HG03571 (cell line): ENCODE results near the gene MRPL47.
A peak's percentile ranks its signal among the peaks of the same experiment; 100 is the strongest.
"Not testable (repeated sequence)": the region's sequence is repeated elsewhere in the genome, so short reads cannot be mapped to it uniquely, and the experiment has no call there.

Source experiments
- ATAC-seq: cut with Tn5 transposase; IDR thresholded peaks from one replicate; pipeline ENCODE4 v1.9.1; 2021; ENCODE audit not compliant: unreplicated experiment

Gene MRPL47

DNA sequence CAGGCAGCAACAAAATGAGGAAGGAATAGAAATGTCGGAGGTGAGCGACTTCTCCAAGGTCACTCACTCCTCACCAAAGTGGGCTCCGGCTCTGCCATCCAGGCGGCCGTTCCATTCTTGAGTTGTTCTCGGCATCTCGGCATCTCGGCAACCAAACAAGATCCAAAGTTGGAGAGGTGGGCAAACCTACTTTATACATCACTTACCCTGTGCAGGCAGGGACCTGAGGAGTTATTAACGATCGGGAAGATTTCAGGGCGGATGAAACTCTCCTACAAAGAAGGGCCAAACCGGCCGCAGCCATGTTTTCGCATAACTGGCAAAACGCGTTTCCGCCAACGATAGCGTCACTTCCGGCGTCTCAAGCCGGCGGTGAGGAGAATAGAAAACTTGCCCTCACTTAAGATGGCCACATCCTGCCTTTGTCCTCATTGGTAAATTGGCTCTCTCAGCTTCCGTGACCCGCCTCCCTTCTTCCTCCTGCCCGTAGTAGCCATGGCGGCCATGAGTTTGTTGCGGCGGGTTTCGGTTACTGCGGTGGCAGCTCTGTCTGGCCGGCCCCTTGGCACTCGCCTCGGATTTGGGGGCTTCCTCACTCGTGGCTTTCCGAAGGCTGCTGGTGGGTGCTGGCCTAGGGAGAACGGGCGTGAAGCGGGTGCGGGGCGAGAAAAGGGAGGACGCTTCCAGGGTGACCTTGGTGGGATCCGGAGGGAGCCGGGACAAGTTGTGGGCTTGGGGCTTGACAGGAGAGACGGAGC, at the start of gene MRPL47, which contains the start of gene NDUFB5:
Gene MRPL47, minus strand, starts transcription at position 318 of the 758 bp plus-strand sequence. Its CDS starts 14 bp downstream, at position 304.
Gene NDUFB5, plus strand, starts transcription at position 474 of the 758 bp plus-strand sequence. Its CDS starts 22 bp downstream, at position 496.
- ATAC-seq: peak; percentile 94

DNA sequence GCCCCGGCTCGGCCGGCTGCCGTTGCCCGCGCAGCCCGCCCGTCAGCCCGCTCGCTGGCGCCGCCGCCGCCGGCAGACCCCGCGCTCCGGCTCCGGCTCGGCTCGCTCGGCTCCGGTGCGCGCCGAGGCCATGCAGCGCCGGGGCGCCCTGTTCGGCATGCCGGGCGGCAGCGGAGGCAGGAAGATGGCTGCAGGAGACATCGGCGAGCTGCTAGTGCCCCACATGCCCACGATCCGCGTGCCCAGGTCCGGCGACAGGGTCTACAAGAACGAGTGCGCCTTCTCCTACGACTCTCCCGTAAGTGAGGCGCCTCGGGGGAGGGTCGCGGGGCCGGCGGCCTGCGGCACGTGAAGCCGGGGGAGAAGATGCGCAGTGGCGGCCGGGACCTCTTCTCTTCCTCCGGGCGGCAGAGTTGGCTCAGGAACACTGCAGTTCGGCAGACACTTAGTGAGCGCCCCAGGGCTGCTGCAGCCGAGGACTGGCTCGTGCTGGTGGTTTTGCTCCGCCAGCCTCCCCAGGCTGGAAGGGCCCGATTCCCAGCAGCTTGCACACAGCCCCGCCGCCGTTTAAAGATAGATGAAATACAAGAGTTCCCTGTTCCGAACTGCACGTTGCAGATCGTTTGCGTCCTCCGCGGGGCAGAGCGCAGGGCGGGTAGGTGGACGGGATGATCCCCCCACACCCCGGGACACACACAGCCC, 48.8 kb upstream of the MRPL47 start:
- ATAC-seq: peak; percentile 53

DNA sequence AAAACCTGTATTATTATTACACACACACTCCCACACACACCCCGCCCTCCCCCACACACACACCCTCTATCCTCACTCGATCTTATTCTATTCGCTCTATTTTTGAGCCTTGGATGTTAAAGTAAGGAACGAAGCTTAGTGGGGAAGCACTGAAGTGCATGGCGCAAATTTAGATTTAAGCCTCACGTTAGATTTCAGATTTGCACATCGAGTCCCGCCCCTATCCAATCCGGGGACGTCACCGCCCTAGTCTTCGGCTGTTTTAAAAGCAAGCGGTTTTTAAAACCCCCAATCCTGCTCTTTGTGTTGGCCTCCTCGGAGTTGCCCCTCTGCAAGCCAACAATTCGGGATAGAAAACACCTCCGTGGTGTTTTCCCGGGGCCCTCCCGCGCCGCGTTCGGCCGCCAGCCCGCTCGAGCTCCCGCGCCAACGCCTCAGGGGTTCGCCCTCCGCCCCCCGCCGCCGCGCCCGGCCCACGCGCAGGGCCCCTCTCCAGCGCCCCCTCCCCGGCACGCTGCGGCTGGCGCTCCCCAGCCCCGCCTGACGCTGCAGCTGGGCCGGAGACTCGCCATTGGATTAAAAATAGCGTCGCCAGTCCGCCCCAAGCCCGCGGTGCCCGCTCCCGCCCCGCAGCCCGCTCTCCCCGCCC, 48.1 kb upstream of the MRPL47 start, which contains the start of gene USP13:
Gene USP13, plus strand, starts transcription at position 594 of the 649 bp plus-strand sequence. CDS start 186 bp downstream, outside the sequence.
- peak; percentile 69 for ATAC-seq

DNA sequence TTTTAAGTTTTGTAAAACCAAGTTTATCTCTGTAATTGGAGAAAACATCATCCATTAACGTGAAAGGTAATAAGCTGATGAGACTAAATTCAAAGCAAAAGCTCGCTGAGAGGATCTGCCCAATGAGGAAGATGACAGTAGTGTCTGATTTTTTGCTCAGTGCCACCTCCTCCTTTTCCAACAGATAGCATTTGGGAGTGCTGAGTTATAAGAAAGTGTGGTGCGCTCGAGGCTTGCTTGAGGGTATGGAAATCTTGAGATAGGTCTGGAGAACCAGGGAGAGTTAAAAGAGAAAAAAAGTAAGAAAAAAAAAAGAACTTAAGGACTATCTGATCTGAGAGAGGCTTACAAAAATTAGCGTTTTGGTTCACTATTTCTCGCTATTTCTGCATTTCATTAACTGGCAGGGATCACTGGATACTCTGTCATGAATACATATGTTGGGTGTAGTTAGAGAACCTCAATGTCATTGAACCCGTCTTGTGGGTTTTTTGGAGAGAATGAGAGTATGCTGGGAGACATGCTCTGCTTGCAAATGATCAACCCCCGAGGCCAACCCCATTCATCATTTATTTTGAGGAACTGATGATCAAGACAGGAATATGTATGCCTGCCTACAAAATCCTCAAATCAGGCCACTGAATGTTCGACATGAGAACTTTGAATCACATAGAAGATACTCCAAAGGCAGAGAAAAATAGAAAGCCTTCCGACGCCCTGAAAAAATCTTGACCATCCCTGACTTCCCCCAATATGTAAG, 47.4 kb upstream of the MRPL47 start:
- no peak for ATAC-seq

DNA sequence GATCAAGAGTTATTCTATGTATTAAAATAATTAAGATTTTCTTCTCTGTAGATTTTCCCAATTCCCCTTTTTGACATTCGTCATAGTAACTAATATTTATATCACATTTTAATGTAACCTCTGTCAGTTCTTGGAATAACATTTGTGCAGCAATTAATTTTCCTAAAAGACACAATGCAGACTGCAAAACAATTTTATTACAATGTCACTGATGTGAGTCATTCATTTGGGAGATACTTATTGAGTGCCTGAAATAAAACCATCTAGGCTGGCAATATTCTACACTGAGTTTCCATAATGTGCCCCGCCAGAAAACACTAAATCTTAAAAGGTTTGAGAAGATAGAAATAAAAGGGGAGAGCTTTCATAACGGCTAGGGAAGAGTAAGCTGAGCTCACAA, 41.7 kb upstream of the MRPL47 start:
- ATAC-seq: no peak

DNA sequence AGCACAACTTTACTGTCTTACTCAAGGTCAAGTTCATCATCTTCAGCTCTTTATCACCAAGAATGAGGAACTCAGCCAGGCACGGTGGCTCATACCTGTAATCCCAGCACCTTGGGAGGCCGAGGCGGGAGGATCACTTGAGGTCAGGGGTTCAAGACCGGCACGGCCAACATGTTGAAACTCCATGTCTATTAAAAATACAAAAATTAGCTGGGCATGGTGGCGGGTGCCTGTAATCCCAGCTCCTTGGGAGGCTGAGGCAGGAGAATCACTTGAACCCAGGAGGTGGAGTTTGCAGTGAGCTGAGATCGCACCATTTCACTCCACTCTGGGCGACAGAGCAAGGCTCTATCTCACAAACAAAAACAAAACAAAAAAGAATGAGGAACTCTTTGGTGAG, 39.4 kb upstream of the MRPL47 start:
- not testable (repeated sequence) for ATAC-seq

DNA sequence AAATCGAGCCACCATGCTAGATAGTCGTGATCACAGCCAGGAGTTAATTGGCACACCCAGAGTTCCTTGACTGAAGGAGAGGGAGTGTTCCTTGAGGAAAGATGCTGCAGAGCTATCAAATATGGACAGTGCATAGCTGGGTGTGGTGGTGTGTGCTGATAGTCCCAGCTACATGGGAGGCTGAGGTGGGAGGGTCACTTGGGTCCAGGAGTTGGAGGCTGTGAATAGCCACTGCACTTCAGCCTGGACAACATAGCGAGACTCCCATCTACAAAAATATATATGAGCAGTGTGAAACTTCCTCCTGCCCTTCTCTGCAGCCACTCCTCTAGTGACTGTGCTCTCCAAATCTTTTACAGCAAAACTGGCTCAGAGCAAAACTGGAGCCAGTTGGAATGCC, 38.4 kb upstream of the MRPL47 start:
- no peak for ATAC-seq

DNA sequence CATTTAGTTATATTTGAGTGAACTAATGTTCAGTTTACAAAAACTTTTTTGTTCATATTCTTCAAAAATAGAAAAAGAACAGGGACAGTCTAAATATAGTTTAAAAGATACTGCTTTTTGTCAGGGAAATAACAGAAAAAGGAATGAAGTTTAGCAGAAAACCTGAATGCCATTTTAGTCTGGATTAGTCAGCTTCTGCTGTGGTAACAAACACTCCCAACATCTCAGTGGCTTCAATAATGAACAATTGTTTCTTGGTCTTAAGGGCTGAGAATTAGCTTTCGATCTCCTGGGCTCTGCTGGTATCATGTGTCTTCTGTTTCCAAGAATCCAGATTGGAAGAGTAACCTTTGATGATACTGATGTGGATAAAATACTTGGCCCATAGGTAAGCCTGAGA, 36.0 kb upstream of the MRPL47 start:
- ATAC-seq: no peak

DNA sequence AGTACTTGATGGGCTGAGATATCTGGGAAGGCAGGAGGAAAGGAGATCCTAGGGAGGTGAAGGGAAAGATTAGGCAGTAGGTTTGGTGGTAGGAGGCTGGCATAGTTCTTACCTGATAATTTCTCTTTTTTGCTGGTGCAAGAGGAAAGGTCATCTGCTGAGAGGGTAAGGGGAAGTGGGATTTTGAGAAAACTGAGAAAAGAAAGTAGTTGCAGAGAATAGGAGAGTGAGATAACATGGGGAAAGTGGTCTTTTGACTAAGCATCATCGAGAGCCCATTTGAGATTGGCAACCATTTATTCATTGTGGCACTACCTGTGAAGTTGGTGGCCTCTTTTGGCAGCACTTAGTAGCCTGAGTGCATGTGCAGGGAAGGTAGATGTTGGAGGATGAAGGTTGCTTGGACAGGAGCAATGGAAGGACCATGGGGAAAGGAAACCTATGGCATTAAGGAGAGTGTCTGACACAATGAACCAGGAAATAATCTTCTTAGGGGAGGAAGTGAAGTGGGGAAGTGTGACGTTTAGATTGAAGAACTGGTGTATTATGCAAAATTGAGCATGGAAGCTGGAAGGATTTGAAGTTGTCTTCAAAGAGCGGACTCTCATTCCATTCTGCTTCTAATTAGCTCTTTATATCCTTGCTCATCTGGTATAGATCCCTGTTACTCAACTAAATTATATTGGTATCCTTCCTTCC, 26.5 kb upstream of the MRPL47 start:
- ATAC-seq: no peak

DNA sequence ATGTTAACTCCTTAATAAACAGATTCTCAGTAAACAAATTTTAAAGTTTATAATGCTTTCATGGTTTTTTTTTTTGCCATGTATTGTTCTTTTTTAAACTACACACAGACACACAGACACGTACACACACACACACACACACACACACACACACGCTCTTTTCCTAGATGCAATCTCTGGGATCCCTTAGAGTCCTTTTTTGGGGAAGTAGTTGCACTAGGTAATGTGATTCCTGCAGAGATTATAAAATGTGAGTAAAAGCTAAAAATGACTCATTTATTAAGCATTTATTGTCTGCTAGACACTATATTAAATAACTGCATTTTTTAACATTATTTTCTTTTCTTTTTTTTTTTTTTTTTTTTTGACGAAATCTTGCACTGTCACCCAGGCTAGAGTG, 20.0 kb upstream of the MRPL47 start:
- no peak for ATAC-seq

DNA sequence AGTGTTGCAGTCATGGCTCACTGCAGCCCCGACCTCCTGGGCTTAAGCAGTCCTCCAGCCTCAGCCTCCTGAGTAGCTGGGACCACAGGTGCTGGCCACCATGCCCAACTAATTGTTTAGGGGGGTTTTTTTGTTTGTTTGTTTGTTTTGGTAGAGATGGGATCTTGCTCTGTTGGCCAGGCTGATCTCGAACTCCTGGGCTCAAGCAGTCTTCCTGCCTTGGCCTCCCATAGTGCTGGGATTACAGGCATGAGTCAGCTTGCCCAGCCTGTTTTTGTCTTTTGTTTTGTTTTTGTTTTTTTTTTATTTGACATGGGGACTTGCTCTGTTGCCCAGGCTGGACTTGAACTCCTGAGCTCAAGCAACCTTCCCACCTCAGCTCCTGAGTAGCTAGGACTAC, 17.6 kb upstream of the MRPL47 start:
- ATAC-seq: no peak

DNA sequence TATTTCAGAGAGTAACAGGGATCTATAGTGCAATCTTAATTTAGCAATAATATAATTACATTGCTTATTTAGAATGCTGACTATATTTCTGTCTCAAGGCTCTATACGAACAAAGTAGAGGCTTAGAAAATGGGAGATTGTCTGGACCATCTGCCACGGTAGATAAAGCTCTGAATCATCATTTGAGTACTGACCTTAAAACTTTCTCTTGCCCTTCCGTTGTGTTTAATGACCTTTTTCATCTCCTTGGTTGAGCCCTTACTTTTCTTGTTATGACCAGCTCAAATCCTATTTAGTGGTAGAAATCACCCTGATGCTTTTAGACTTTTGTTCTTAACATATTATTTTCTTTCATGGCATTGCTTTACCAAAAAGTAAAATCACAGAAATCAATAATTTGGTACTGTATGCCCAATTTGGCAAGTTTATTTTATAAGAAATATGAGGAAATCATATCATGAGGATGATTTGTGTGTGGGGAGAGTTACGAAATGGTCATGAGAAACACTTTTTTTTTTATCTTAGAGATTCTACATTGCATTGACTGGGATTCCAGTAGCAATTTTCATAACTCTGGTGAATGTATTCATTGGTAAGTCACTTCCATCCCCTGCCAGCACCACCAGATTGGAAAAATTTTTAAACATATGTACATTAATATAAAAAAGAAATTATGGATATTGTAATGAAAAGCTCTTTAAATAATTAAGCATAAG, 11.2 kb upstream of the MRPL47 start:
- ATAC-seq: no peak

DNA sequence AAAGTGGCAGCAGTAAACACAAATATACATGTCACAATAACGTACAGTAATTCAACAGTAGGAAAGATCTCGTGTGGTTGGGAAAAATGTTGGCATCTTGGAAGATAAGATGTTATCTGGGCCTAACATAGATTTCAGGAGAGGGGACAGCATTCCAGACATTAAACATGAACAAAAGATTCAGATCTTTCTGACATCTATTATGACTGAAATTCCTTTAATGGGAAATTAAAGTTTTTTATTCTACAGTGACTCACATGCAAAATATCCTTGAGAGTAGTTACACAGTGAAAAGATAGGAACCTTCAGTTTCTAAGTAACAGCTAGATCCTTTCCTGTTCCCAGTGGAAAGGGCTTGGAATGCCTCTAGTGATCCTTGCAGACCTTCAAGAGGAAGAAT, 9.4 kb upstream of the MRPL47 start:
- ATAC-seq: no peak

DNA sequence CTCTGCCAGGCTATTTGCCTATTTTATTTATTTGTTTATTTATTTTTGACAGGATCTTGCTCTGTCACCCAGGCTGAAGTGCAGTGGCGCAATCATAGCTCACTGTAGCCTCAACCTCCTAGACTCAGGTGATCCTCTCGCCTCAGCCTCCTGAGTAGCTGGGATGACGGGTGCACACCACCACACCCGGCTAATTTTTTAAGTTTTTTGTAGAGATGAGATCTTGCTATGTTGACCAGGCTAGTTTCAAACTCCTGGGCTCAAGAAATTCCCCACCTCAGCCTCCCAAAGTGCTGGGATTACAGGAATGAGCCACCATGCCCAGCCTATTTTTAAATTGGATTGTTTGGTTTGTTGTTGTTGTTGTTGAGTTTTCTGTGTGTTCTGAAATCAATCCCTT, 5.6 kb upstream of the MRPL47 start:
- ATAC-seq: no peak

DNA sequence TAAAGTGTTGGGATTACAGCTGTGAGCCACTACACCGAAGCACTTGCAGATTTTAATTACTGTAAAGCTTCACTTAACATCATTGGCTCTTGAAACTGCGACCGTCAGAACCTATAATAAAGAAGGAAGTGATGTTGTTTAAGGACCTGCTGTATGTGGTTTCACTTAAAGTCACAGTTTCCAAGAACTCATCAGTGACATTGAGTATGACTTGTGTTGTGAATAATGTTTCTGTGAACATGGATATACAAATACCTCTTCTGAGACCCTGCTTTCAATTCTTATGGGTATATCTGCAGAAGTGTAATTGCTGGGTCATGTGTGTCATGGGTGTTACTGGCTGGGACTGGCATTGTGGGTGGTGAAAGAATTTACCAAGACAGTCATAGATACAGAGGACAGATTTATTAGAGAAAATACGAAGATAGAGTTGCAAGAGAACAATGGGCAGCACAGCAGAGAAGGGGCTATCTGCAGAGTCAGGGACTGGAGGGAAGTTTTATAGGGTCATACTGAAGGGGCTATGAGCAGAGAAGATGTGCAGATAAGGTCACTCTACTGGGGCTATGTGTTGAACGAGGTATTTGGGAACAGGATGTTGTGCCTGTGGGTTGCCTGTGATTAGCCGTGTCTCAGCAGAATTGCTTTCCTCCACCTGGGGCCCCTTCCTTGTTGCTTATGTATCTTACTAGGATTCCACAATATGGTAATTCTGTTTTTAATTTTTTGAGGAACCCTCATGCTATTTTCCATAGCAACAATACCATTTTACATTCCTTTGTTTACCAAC, 4.7 kb upstream of the MRPL47 start:
- ATAC-seq: peak; percentile 49

DNA sequence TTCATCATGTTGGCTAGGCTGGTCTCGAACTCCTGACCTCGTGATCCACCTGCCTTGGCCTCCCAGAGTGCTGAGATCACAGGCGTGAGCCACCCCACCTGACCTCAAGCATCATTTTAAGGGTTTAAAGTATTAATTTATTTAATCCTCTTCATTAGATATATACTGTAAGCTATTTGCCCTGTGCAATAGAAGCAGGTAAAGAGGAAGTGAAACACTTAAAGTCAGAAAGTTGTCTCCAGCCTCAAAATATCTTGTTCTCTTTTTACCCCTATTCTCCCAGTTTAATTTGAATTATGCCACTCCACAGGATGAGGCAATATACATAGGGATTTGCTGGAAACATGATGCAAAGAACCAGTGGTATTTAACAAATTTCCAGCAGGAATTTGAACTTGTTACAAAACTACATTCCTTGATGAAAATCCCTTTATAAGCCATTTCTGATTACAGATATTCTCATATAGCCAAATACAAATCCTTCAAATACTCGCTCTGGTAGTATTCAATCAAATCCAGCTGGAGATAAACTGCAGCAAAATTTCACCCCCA, 2.2 kb upstream of the MRPL47 start:
- ATAC-seq: no peak

DNA sequence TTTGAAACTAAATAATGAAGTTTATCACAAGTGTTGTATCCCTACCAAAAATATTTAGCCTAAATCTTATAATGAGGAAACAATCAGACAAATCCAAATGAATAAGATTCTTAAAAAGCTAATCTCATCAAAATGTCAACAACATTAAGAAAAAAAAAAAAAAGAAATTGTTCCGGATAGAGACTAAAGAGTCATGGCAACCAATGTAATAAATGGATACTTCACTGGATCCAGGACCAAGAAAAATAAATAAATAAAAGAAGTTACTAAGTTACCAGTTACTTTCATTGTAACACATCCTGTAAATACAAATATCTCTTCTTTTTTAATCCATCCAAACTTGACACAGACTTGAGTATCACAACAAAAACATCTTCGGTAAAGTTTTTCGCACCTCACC, 607 bp downstream of the MRPL47 start:
- no peak for ATAC-seq

DNA sequence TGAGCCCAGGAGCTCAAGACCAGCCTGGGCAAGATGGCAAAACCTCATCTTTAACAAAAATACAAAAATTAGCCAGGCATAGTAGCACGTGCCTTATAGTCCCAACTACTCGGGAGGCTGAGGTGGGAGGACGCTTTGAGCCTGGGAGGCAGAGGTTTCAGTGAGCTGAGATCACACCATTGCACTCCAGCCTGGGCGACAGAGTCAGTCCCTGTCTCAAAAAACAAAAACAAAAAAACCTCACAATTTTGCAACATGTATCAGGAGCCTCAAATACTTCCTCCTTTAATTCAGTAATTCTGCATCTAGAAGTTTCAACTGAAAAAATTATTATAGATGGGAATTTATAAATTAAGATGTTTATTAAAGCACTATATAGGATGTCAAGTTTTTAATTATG, 1.1 kb downstream of the MRPL47 start:
- ATAC-seq: no peak

DNA sequence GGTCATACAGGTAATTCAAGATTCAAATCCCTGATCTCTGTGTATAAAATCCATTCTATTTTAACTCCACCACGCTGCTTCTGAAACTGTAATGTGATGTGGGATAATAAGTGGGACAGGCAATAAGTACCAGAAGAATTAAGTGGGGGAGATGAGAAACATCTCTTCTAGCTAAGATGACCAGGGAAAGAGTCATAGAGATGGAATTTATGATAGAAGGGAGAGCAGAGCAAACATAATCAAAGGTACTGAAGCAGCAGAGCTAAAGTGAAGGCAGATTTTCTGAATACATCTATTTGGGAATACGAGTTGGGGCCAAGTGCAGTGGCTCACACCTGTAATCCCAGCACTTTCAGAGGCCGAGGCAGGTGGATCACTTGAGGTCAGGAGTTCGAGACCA, 4.9 kb downstream of the MRPL47 start:
- ATAC-seq: no peak
